Thyroid gland (tissue), 4 donors: ENCODE data around the gene LRRC72.

ENCODE experiments used
- CTCF ChIP-seq, 6 experiments: fragments of 200-600 bp in 3 of 6; fragments of 450-650 bp in 3 of 6; sonication (generic) in 3 of 6; IDR thresholded peaks; one replicate each; pipeline ENCODE4 v1.5.1; 2016 to 2019; ENCODE audit warnings: antibody characterized with exemption in 6 of 6, mild to moderate bottlenecking in 2 of 6, inconsistent platforms in 1 of 6, moderate library complexity in 1 of 6
- POLR2A ChIP-seq, 2 donors: fragments of 450-650 bp; IDR thresholded peaks; one replicate each; pipeline ENCODE4 v1.6.1; 2017; ENCODE audit warnings: antibody characterized with exemption in 2 of 2, mild to moderate bottlenecking in 2 of 2, moderate library complexity in 1 of 2

- TF ChIP-seq CTCF (IDR thresholded peaks at IDR 0.05) (no peak), POLR2A (IDR thresholded peaks at IDR 0.05) (no peak)
Measured at GRCh38 chr7:16511314-16511713, 15.3 kb upstream of the LRRC72 start.
